HepG2 (cell line): Measurements from ENCODE around the gene ABCC3. TPM values are rescaled to one million over a fixed set of nuclear protein-coding genes. Genes with fewer than 3 reads are reported as not detected.

Source experiments
- AGO1 ChIP-seq: fragments of 200-400 bp; formaldehyde crosslinking; IDR thresholded peaks from 2 replicates; pipeline ENCODE4 v1.6.1; 2017; ENCODE audit warnings: mild to moderate bottlenecking, low read depth, low read length, moderate library complexity; ENCODE audit not compliant: poor library complexity, severe bottlenecking
- ESRRA ChIP-seq: sonication (generic); formaldehyde crosslinking; IDR thresholded peaks from 2 replicates; pipeline ENCODE4 v1.5.1; 2020; ENCODE audit warnings: mild to moderate bottlenecking, low read depth, missing genetic modification reagents
- FOXC1 ChIP-seq: sonication (generic); formaldehyde crosslinking; IDR thresholded peaks from 2 replicates; pipeline ENCODE4 v1.8.0; 2022; ENCODE audit warnings: mild to moderate bottlenecking, missing genetic modification reagents, borderline replicate concordance
- HDAC1 ChIP-seq: sonication (generic); formaldehyde crosslinking; IDR thresholded peaks from 2 replicates; pipeline ENCODE4 v1.5.1; 2020; ENCODE audit warnings: mild to moderate bottlenecking, missing genetic modification reagents
- HMG20A ChIP-seq: IDR thresholded peaks from 2 replicates; pipeline ENCODE4 v1.6.1; 2016; ENCODE audit warnings: borderline replicate concordance
- KDM4B ChIP-seq: sonication (generic); formaldehyde crosslinking; IDR thresholded peaks from 2 replicates; pipeline ENCODE4 v1.4.0; 2020; ENCODE audit warnings: missing genetic modification reagents
- MED1 ChIP-seq: sonication (generic); formaldehyde crosslinking; IDR thresholded peaks from 2 replicates; pipeline ENCODE4 v1.4.0; 2020; ENCODE audit warnings: missing genetic modification reagents
- SP140L ChIP-seq: sonication (generic); formaldehyde crosslinking; IDR thresholded peaks from 2 replicates; pipeline ENCODE4 v1.4.0; 2020; ENCODE audit warnings: missing genetic modification reagents, borderline replicate concordance
- ZNF572 ChIP-seq: sonication (generic); formaldehyde crosslinking; IDR thresholded peaks from 2 replicates; pipeline ENCODE4 v1.5.1; 2020; ENCODE audit warnings: mild to moderate bottlenecking, missing genetic modification reagents
- ZNF670 ChIP-seq: sonication (generic); formaldehyde crosslinking; IDR thresholded peaks from 2 replicates; pipeline ENCODE4 v1.8.0; 2022; ENCODE audit warnings: mild to moderate bottlenecking, missing genetic modification reagents, borderline replicate concordance
- ZNF83 ChIP-seq: sonication (generic); formaldehyde crosslinking; IDR thresholded peaks from 2 replicates; pipeline ENCODE4 v1.4.0; 2020; ENCODE audit warnings: missing genetic modification reagents, mild to moderate bottlenecking, borderline replicate concordance
- ZSCAN30 ChIP-seq: sonication (generic); formaldehyde crosslinking; IDR thresholded peaks from 2 replicates; pipeline ENCODE4 v1.5.0; 2020; ENCODE audit warnings: mild to moderate bottlenecking, missing genetic modification reagents
- polyA plus RNA-seq, 8 experiments: library from polyadenylated mRNA; depleted of rRNA in 3 of 8; stranded (reverse) in 7 of 8; unstranded in 1 of 8; fragments of >200 nt; fragmentation: Illumina TruSeq in 4 of 8; extraction: Trizol in 4 of 8; gene quantifications; 2 replicates each; pipeline versions ENCODE4 v1.2.1 to v1.2.3, GENCODE V29; 2011 to 2016; ENCODE audit warnings: low read depth in 4 of 8, missing spikeins in 1 of 8, mixed read lengths in 1 of 8; ENCODE audit not compliant: insufficient read depth in 1 of 8
- total RNA-seq, 5 experiments: library from RNA; depleted of rRNA; stranded (reverse); fragments of >200 nt; fragmentation: Illumina TruSeq; extraction: Trizol; gene quantifications; 2 replicates each; pipeline ENCODE4 v1.2.3, GENCODE V29; 2016; ENCODE audit warnings: low read depth in 1 of 5
- TF ChIP-seq, protein P1 (sequence below): sonication (generic); formaldehyde crosslinking; IDR thresholded peaks from 2 replicates; pipeline ENCODE4; 2020; ENCODE audit warnings: missing genetic modification reagents, mild to moderate bottlenecking, borderline replicate concordance
- TF ChIP-seq, protein P2 (sequence below): sonication (generic); formaldehyde crosslinking; IDR thresholded peaks from 2 replicates; pipeline ENCODE4 v1.4.0; 2020; ENCODE audit warnings: missing genetic modification reagents
- TF ChIP-seq, protein P3 (sequence below): sonication (generic); formaldehyde crosslinking; IDR thresholded peaks from 2 replicates; pipeline ENCODE4 v1.8.1; 2023; ENCODE audit warnings: mild to moderate bottlenecking, inconsistent platforms, moderate library complexity, missing genetic modification reagents, borderline replicate concordance
- TF ChIP-seq, protein P4 (sequence below): sonication (generic); formaldehyde crosslinking; IDR thresholded peaks from 2 replicates; pipeline ENCODE4 v1.4.0; 2020; ENCODE audit warnings: missing genetic modification reagents
- TF ChIP-seq, protein P5 (sequence below): sonication (generic); formaldehyde crosslinking; IDR thresholded peaks from 2 replicates; pipeline ENCODE4 v1.4.0; 2020; ENCODE audit warnings: mild to moderate bottlenecking, missing genetic modification reagents
- TF ChIP-seq, protein P6 (sequence below): IDR thresholded peaks from 2 replicates; pipeline ENCODE4 v1.6.1; 2016; ENCODE audit warnings: mild to moderate bottlenecking, missing biosample characterization, missing genetic modification reagents

ABCC3 gene
- total and polyA plus RNA-seq, 2 of the 13 experiments (the other 11 are each of a cell fraction or from before 2014, with no cell fraction given): 25.2 to 50.7 TPM

GRCh38 chr17:50668025-50668837 is 33.5 kb downstream of the ABCC3 start (continued):
- TF ChIP-seq, protein P1, sequence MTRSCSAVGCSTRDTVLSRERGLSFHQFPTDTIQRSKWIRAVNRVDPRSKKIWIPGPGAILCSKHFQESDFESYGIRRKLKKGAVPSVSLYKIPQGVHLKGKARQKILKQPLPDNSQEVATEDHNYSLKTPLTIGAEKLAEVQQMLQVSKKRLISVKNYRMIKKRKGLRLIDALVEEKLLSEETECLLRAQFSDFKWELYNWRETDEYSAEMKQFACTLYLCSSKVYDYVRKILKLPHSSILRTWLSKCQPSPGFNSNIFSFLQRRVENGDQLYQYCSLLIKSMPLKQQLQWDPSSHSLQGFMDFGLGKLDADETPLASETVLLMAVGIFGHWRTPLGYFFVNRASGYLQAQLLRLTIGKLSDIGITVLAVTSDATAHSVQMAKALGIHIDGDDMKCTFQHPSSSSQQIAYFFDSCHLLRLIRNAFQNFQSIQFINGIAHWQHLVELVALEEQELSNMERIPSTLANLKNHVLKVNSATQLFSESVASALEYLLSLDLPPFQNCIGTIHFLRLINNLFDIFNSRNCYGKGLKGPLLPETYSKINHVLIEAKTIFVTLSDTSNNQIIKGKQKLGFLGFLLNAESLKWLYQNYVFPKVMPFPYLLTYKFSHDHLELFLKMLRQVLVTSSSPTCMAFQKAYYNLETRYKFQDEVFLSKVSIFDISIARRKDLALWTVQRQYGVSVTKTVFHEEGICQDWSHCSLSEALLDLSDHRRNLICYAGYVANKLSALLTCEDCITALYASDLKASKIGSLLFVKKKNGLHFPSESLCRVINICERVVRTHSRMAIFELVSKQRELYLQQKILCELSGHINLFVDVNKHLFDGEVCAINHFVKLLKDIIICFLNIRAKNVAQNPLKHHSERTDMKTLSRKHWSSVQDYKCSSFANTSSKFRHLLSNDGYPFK (CRISPR knock-in tag): no peak
- TF ChIP-seq, protein P2, sequence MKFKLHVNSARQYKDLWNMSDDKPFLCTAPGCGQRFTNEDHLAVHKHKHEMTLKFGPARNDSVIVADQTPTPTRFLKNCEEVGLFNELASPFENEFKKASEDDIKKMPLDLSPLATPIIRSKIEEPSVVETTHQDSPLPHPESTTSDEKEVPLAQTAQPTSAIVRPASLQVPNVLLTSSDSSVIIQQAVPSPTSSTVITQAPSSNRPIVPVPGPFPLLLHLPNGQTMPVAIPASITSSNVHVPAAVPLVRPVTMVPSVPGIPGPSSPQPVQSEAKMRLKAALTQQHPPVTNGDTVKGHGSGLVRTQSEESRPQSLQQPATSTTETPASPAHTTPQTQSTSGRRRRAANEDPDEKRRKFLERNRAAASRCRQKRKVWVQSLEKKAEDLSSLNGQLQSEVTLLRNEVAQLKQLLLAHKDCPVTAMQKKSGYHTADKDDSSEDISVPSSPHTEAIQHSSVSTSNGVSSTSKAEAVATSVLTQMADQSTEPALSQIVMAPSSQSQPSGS (CRISPR knock-in tag): 0 out of 2 replicates have a peak, but pooled peaks have one; percentile 28
- TF ChIP-seq MED1 (peak; percentile 16; the same call in 1 of the 2 replicates), ZNF572 (no peak), SP140L (no peak), AGO1 (no peak), HMG20A (no peak), ZNF83 (no peak), FOXC1 (CRISPR knock-in tag) (no peak), ZSCAN30 (CRISPR knock-in tag) (no peak), ZNF670 (CRISPR knock-in tag) (no peak), HDAC1 (CRISPR knock-in tag) (no peak), KDM4B (CRISPR knock-in tag) (no peak), ESRRA (CRISPR knock-in tag) (peak; percentile 54; the same call in 1 of the 2 replicates)
- TF ChIP-seq, protein P3, sequence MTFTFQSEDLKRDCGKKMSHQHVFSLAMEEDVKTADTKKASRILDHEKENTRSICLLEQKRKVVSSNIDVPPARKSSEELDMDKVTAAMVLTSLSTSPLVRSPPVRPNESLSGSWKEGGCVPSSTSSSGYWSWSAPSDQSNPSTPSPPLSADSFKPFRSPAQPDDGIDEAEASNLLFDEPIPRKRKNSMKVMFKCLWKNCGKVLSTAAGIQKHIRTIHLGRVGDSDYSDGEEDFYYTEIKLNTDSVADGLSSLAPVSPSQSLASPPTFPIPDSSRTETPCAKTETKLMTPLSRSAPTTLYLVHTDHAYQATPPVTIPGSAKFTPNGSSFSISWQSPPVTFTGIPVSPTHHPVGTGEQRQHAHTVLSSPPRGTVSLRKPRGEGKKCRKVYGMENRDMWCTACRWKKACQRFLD (CRISPR knock-in tag): no peak
- TF ChIP-seq, protein P4, sequence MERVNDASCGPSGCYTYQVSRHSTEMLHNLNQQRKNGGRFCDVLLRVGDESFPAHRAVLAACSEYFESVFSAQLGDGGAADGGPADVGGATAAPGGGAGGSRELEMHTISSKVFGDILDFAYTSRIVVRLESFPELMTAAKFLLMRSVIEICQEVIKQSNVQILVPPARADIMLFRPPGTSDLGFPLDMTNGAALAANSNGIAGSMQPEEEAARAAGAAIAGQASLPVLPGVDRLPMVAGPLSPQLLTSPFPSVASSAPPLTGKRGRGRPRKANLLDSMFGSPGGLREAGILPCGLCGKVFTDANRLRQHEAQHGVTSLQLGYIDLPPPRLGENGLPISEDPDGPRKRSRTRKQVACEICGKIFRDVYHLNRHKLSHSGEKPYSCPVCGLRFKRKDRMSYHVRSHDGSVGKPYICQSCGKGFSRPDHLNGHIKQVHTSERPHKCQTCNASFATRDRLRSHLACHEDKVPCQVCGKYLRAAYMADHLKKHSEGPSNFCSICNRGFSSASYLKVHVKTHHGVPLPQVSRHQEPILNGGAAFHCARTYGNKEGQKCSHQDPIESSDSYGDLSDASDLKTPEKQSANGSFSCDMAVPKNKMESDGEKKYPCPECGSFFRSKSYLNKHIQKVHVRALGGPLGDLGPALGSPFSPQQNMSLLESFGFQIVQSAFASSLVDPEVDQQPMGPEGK (CRISPR knock-in tag): peak; percentile 37; the same call in 1 of the 2 replicates
- TF ChIP-seq, protein P5, sequence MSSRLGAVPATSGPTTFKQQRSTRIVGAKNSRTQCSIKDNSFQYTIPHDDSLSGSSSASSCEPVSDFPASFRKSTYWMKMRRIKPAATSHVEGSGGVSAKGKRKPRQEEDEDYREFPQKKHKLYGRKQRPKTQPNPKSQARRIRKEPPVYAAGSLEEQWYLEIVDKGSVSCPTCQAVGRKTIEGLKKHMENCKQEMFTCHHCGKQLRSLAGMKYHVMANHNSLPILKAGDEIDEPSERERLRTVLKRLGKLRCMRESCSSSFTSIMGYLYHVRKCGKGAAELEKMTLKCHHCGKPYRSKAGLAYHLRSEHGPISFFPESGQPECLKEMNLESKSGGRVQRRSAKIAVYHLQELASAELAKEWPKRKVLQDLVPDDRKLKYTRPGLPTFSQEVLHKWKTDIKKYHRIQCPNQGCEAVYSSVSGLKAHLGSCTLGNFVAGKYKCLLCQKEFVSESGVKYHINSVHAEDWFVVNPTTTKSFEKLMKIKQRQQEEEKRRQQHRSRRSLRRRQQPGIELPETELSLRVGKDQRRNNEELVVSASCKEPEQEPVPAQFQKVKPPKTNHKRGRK (CRISPR knock-in tag): no peak
- TF ChIP-seq, protein P6, sequence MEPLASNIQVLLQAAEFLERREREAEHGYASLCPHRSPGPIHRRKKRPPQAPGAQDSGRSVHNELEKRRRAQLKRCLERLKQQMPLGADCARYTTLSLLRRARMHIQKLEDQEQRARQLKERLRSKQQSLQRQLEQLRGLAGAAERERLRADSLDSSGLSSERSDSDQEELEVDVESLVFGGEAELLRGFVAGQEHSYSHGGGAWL (CRISPR knock-in tag): no peak
